ENCODE results near the gene COL6A2. TPM values are rescaled to one million over a fixed set of nuclear protein-coding genes. Genes with fewer than 3 reads are reported as not detected.
A peak's percentile ranks its signal among the peaks of the same experiment; 100 is the strongest.

COL6A2 gene
- total RNA-seq, 1 donor from 2014 or later, result 535 TPM

DNA sequence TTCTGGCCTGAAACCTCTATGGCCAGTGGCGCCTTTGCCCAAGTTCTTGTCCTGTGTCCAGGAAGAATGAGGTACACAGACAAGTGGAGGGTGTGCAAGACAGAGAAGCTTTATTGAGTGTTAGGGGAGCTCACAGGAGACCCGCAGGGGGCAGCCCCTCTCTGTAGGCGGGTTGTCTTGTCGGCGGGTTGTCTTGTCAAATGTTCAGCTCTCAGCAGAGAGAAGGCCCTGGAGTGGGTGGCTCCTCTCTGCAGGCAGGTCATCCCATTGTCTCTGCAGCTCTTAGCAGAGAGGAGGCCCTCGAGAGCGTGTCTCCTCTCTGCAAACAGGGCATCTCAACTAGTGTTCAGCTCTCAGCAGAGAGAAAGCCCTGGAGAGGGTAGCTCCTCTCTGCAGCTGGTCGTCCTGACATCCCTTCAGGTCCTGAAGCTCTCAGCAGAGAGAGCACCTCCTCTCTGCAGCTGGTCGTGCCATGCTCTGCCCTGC is 11.0 kb downstream of the COL6A2 start:
- Histone ChIP-seq H3K36me3 (peaks cover 0 to 21% of the 10 kb centered on the region in 2 donors), H3K9me3 (no peaks in the 10 kb centered on the region), H3K27me3 (no peaks in the 10 kb centered on the region), H3K4me1 (peaks cover 28% of the 10 kb centered on the region), H3K27ac (no peak overlapping the region), H3K4me3 (no peak overlapping the region)
- intact Hi-C loops (cut with DNase I), result no loop called here
- TF ChIP-seq POLR2A (IDR thresholded peaks at IDR 0.05), result no peak
- no peak for TF ChIP-seq POLR2AphosphoS5 (IDR thresholded peaks at IDR 0.05; ENCODE audit: insufficient read depth in 1 of 2, low read depth in 1 of 2)
- TF ChIP-seq, protein P1, sequence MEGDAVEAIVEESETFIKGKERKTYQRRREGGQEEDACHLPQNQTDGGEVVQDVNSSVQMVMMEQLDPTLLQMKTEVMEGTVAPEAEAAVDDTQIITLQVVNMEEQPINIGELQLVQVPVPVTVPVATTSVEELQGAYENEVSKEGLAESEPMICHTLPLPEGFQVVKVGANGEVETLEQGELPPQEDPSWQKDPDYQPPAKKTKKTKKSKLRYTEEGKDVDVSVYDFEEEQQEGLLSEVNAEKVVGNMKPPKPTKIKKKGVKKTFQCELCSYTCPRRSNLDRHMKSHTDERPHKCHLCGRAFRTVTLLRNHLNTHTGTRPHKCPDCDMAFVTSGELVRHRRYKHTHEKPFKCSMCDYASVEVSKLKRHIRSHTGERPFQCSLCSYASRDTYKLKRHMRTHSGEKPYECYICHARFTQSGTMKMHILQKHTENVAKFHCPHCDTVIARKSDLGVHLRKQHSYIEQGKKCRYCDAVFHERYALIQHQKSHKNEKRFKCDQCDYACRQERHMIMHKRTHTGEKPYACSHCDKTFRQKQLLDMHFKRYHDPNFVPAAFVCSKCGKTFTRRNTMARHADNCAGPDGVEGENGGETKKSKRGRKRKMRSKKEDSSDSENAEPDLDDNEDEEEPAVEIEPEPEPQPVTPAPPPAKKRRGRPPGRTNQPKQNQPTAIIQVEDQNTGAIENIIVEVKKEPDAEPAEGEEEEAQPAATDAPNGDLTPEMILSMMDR (IDR thresholded peaks at IDR 0.05), result no peak
- no peak for DNase-seq (ENCODE audit: extremely low spot score in 2 of 2)

DNA sequence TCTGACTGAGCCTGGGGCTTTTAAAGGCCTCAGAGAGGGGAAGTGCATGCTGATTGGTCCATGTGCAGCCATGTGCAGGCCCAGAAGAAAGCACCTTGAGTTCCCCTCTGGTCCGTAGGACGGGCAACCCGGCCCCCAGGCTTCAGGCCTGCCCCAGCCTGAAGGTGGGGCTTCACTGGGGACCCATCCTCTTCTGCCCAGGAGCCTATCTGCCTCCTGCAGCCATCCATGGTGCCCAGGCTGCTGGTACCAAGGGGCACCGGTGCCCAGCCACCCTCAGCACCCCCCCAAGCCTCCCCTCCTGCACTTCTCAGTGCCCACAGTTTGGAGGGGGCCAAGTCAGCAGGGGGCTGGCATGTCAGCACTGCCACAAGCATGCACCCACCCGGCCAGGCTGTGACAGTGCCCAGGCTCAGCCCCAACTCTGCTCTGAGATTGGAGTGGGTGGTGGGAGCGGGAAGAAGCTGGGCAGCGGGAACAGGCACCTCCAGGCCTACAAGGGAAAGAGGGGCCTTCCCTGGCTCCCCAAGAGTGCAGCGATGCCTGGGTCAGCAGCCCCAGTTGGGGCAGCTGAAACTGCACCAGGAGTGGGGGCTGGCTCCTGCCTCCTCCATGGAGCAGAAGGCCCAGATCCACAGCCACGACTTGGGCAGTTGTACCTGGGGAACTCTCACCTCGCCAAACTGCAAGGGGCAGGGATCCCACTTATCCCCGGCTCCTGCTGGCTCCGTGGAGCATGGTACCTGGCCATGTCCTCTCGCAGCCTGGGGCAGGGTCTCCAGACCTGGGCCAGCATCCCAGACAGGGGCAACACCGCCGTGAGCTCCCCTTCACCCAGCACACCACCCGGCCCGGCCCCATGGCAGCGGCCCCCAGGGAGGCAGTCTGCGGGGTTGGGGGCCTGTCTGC is 11.7 kb downstream of the COL6A2 start:
- H3K27me3 ChIP-seq, result no peaks in the 10 kb centered on the region
- peaks cover 28% of the 10 kb centered on the region for H3K4me1 ChIP-seq
- DNase-seq (ENCODE audit: extremely low spot score in 2 of 2), result peak in 1 of 2 donors; percentile 90
- peaks cover 0 to 27% of the 10 kb centered on the region in 2 donors for H3K36me3 ChIP-seq
- no peak overlapping the region for H3K4me3 ChIP-seq
- intact Hi-C loops (cut with DNase I), result loop anchor here (5.0 kb wide), 1 partner anchor 137 kb away; no protein-coding TSS in a partner anchor
- H3K27ac ChIP-seq, result peak overlapping the region; percentile 60
- no peak for TF ChIP-seq POLR2A (IDR thresholded peaks at IDR 0.05)
- TF ChIP-seq POLR2AphosphoS5 (IDR thresholded peaks at IDR 0.05; ENCODE audit: insufficient read depth in 1 of 2, low read depth in 1 of 2), result no peak
- TF ChIP-seq, protein P1 (IDR thresholded peaks at IDR 0.05), result no peak
- no peaks in the 10 kb centered on the region for H3K9me3 ChIP-seq

DNA sequence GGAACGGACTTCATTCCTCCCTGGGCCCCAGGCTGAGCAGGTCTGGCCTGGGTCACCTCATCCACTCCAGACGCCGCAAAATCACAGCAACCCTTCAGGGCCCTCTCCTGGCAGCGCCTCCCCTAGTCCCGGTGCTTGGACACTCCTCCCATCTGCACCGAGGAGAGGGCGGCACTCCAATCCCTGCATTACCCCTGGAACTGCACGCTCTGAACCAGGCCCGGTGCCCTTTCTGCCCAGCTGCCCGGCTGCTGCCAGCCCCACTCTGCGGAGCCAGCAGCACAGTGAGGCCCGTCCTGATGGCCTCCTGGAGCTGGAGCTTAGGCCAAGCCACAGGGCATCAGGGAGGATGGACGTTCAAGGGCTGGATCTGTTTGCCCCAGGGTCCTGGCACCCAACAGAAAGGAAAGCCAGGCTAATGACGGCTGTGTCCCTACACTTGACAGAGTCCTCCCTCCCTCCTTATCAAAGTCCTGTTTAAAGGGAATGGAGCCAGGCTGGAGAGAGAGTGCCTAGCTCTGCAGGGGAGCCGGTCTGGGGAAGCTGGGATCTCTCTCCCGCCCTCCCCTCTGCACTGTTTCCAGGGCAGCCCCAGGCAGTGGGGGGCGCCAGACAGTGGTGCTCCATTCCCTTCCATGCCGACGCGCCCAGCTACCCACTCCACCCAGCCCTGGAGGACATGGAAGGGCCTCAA is 12.7 kb downstream of the COL6A2 start:
- intact Hi-C loops (cut with DNase I), result loop anchor here (5.0 kb wide), 1 partner anchor 138 kb away; no protein-coding TSS in a partner anchor
- Histone ChIP-seq H3K9me3 (no peaks in the 10 kb centered on the region), H3K36me3 (peaks cover 0 to 38% of the 10 kb centered on the region in 2 donors), H3K4me3 (peak overlapping the region in 1 of 2 donors; percentile 17), H3K27me3 (no peaks in the 10 kb centered on the region), H3K4me1 (peaks cover 29% of the 10 kb centered on the region), H3K27ac (peak overlapping the region; percentile 60)
- TF ChIP-seq POLR2AphosphoS5 (IDR thresholded peaks at IDR 0.05; ENCODE audit: insufficient read depth in 1 of 2, low read depth in 1 of 2) (peak in 1 of 2 donors; percentile 30), POLR2A (IDR thresholded peaks at IDR 0.05) (no peak)
- TF ChIP-seq, protein P1 (IDR thresholded peaks at IDR 0.05), result no peak
- DNase-seq (ENCODE audit: extremely low spot score in 2 of 2), result peak; percentile 78 to 82

DNA sequence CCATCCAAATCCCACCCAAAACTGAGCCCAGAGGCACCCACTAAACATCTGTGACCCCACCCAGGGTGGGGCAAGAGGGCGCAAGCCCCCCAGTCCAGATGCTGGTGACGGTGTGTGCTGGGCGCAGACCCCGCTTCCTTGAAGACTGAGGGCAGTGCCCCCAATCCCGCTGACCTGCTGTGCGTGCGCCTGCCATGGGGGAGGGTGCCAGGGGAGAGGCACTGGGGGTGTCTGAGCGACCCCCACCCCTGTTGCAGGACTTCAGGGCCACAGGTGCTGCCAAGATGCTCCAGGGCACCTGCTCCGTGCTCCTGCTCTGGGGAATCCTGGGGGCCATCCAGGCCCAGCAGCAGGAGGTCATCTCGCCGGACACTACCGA is 13.3 kb downstream of the COL6A2 start:
- intact Hi-C loops (cut with DNase I), result loop anchor here (5.0 kb wide), 1 partner anchor 139 kb away; no protein-coding TSS in a partner anchor
- no peak overlapping the region for H3K4me3 ChIP-seq
- H3K4me1 ChIP-seq, result peaks cover 34% of the 10 kb centered on the region
- H3K9me3 ChIP-seq, result no peaks in the 10 kb centered on the region
- peaks cover 0 to 43% of the 10 kb centered on the region in 2 donors for H3K36me3 ChIP-seq
- no peaks in the 10 kb centered on the region for H3K27me3 ChIP-seq
- peak overlapping the region; percentile 36 for H3K27ac ChIP-seq
- DNase-seq (ENCODE audit: extremely low spot score in 2 of 2), result peak; percentile 52 to 77
- TF ChIP-seq, protein P1 (IDR thresholded peaks at IDR 0.05), result no peak
- no peak for TF ChIP-seq POLR2AphosphoS5 (IDR thresholded peaks at IDR 0.05; ENCODE audit: insufficient read depth in 1 of 2, low read depth in 1 of 2)
- no peak for TF ChIP-seq POLR2A (IDR thresholded peaks at IDR 0.05)
